GM23338 (cell line): ENCODE results near the gene PCDHGB7.

Source experiments
- CTCF ChIP-seq, 2 experiments: fragments of 200-600 bp in 1 of 2; sonication (generic) in 1 of 2; conservative IDR thresholded peaks; 2 replicates each; pipeline versions ENCODE4 v1.5.1 to v1.6.1; 2016 to 2017; ENCODE audit warnings: antibody characterized with exemption in 2 of 2, low read depth in 2 of 2, mild to moderate bottlenecking in 2 of 2, moderate library complexity in 1 of 2
- ETS1 ChIP-seq: IDR thresholded peaks from 2 replicates; pipeline ENCODE4 v1.6.1; 2016; ENCODE audit warnings: antibody characterized with exemption
- EZH2 ChIP-seq: fragments of 200-600 bp; sonication (generic); IDR thresholded peaks from one replicate; pipeline ENCODE4 v1.8.0; 2017; ENCODE audit warnings: antibody characterized with exemption, mild to moderate bottlenecking, low read depth; ENCODE audit not compliant: unreplicated experiment
- EZH2phosphoT487 ChIP-seq: fragments of 200-600 bp; sonication (generic); IDR thresholded peaks from one replicate; pipeline ENCODE4 v1.8.1; 2018; ENCODE audit warnings: antibody characterized with exemption; ENCODE audit not compliant: unreplicated experiment
- POLR2AphosphoS5 ChIP-seq: IDR thresholded peaks from 2 replicates; pipeline ENCODE4 v1.6.1; 2016; ENCODE audit warnings: antibody characterized with exemption, low read depth
- ZNF331 ChIP-seq: fragments of 250-450 bp; sonication (Bioruptor Pico); IDR thresholded peaks from 2 replicates; pipeline ENCODE4 v1.5.0; 2020; ENCODE audit warnings: low read depth, mild to moderate bottlenecking, moderate library complexity

GRCh38 chr5:141399555-141400258 lies 17.8 kb upstream of the PCDHGB7 start:
- TF ChIP-seq POLR2AphosphoS5 (no peak), CTCF (conservative IDR thresholded peaks at IDR 0.05; ENCODE audit: low read depth in 2 of 2) (no peak), ZNF331 (no peak), ETS1 (no peak), EZH2 (no peak), EZH2phosphoT487 (no peak)
